BE2C (cell line): ENCODE results near the gene HELZ2.
"Not testable (repeated sequence)": the region's sequence is repeated elsewhere in the genome, so short reads cannot be mapped to it uniquely, and the experiment has no call there.

Source experiments
- DNase-seq: peaks from one replicate; pipeline ENCODE4 v3.0.0-alpha.2; 2020
- H3K27me3 ChIP-seq: fragments of 250-450 bp; sonication (Bioruptor Pico); 2 replicates; pipeline ENCODE4 v1.5.1; 2020; ENCODE audit warnings: mild to moderate bottlenecking
- H3K36me3 ChIP-seq: fragments of 250-450 bp; sonication (Bioruptor Pico); 2 replicates; pipeline ENCODE4 v1.5.1; 2020; ENCODE audit warnings: mild to moderate bottlenecking
- H3K4me1 ChIP-seq: fragments of 250-450 bp; sonication (Bioruptor Pico); 2 replicates; pipeline ENCODE4 v1.5.1; 2020
- H3K4me3 ChIP-seq: 2 replicates; pipeline ENCODE4 v1.5.1; 2011; ENCODE audit warnings: low read depth, low read length
- H3K9me3 ChIP-seq: fragments of 250-450 bp; sonication (Bioruptor Pico); 2 replicates; pipeline ENCODE4 v1.5.1; 2020
- TF ChIP-seq, protein P1 (sequence below): IDR thresholded peaks from 2 replicates; pipeline ENCODE4 v1.5.1; 2012; ENCODE audit warnings: mild to moderate bottlenecking, low read depth, low read length

Gene HELZ2

DNA sequence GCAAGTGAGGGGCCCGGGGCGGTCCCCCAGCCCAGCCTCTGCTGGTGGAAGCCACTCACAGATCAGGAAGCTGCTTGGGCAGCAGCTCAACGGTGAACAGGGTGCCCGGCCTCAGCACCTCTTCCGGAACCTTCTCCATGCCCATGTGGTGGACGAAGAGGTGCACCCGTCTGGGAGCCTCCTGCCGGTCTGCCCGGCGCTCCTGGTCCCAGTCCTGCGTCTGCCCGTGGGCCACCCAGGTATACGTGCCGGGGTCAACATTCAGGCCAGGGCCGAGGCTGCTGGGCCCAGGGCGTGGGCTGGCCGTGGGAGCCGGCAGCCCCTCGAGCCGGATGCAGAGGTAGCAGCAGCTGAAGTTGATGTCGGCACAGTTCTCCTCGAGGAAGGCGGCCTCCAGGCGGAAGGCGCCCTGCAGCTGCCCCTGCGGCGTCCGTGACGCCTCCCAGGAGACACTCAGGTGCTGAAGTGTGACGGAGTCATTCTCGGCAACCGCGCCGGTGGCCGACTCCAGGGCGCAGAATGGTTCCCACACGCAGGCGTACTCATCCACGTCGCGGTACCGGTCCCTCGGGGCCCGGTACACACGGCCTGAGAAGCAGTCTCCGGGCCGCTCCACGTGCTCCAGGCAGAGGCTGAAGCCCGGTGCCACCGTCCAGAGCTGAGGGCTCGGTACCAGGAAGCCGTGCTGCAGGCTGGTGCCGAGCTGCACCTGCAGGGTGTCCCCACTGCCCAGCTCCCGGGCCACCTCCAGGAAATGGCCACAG is 11.4 kb downstream of the HELZ2 start:
- DNase-seq = no peak
- H3K36me3 ChIP-seq = no peaks in the 10 kb centered on the region
- H3K9me3 ChIP-seq = no peaks in the 10 kb centered on the region
- TF ChIP-seq, protein P1, sequence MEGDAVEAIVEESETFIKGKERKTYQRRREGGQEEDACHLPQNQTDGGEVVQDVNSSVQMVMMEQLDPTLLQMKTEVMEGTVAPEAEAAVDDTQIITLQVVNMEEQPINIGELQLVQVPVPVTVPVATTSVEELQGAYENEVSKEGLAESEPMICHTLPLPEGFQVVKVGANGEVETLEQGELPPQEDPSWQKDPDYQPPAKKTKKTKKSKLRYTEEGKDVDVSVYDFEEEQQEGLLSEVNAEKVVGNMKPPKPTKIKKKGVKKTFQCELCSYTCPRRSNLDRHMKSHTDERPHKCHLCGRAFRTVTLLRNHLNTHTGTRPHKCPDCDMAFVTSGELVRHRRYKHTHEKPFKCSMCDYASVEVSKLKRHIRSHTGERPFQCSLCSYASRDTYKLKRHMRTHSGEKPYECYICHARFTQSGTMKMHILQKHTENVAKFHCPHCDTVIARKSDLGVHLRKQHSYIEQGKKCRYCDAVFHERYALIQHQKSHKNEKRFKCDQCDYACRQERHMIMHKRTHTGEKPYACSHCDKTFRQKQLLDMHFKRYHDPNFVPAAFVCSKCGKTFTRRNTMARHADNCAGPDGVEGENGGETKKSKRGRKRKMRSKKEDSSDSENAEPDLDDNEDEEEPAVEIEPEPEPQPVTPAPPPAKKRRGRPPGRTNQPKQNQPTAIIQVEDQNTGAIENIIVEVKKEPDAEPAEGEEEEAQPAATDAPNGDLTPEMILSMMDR = no peak
- H3K4me1 ChIP-seq = no peaks in the 10 kb centered on the region
- no peak overlapping the region for H3K4me3 ChIP-seq
- H3K27me3 ChIP-seq = no peaks in the 10 kb centered on the region

DNA sequence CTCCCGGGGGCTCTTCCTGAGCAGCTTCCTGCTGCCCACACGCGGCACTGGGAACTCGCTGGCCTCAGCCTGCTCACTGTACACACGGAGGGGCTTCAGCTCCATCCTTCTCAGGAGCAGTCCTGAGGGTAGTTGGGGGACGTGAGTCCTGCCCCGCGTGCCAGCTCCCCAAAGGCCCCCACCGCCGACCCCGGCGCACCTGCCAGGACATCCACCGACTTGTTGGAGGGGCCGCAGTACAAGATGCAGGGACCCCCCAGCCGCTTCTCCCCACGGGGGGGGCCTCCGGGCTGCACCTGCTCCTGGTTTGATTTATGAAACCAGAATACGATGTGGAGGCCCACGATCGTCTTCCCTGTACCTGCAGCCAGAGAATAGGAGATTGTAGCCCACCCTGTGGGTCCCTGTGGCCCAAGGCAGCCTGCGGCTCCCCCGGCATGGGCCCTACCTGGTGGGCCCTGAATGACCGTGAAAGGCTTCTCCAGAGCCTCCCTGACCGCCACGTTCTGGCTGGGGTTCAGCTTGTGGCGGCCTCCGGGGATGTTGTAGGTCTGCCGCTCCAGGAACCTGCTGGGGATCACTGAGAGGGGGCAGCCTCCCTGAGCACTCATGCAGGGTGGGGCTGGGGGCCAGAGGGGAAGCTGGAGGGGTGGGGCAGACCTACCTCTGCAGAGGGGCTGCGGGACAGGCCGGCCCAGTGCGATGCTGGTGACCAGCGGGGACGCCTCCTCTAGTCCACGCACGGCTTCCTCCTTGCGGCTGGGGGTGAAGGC is 12.2 kb downstream of the HELZ2 start:
- H3K4me1 ChIP-seq = no peaks in the 10 kb centered on the region
- no peaks in the 10 kb centered on the region for H3K36me3 ChIP-seq
- DNase-seq = no peak
- H3K27me3 ChIP-seq = no peaks in the 10 kb centered on the region
- no peaks in the 10 kb centered on the region for H3K9me3 ChIP-seq
- no peak overlapping the region for H3K4me3 ChIP-seq
- TF ChIP-seq, protein P1 = no peak

DNA sequence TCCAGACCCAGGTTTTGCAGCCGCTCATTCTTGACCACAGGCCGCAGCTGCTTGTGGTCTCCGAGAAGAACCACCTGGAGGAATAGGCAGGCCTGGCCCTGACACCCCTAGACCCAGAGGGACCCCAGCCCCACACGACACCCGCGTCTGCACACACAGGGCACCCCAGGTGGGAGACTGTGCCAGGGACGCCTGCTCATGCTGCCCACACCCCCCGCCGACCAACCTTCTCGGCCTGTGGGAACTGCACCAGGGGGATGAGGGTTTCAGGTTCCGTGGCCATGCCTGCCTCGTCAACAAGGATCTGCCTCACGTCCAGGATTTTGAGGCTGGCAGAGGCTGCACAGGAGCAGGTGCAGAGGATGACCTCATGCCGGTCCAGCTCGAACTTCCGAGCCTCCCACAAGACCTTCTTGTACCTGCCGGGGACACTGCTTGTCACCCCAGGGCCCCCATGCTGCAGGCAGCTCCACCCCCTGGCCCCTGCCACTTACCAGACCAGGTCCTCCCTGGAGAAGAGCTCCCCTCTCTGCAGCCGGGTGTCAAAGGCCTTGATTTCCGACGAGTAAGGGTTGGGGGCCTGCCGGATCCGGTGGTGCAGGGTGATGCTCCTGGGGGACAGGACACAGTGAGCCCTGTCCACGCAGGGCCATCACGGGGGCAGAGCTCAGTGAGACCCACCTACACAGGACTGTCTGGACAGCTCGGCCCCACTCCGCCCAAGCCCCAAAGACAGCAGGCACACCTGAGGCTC is 13.0 kb downstream of the HELZ2 start:
- Histone ChIP-seq H3K4me3 (no peak overlapping the region), H3K9me3 (no peaks in the 10 kb centered on the region), H3K36me3 (no peaks in the 10 kb centered on the region), H3K4me1 (no peaks in the 10 kb centered on the region), H3K27me3 (no peaks in the 10 kb centered on the region)
- TF ChIP-seq, protein P1 = no peak
- no peak for DNase-seq

- H3K36me3 ChIP-seq = no peaks in the 10 kb centered on the region
- H3K27me3 ChIP-seq = no peaks in the 10 kb centered on the region
- no peak overlapping the region for H3K4me3 ChIP-seq
- DNase-seq = no peak
- TF ChIP-seq, protein P1 = no peak
- H3K9me3 ChIP-seq = no peaks in the 10 kb centered on the region
- H3K4me1 ChIP-seq = no peaks in the 10 kb centered on the region
Measured at GRCh38 chr20:63560333-63560805, 13.7 kb downstream of the HELZ2 start.

- not testable (repeated sequence) for H3K4me1 ChIP-seq, H3K9me3 ChIP-seq, H3K27me3 ChIP-seq, DNase-seq, H3K4me3 ChIP-seq, H3K36me3 ChIP-seq
Measured at GRCh38 chr20:63559485-63560332, 14.3 kb downstream of the HELZ2 start.
